A549 treated with AZD9567 at 1 μM for 4 hours (cell line): ENCODE measurements around the gene TMSB15B. TPM values are rescaled to one million over a fixed set of nuclear protein-coding genes. Genes with fewer than 3 reads are reported as not detected.

Experiments used
- total RNA-seq: library from RNA; stranded (reverse); fragments of 200-300 nt; extraction: Qiagen RNA extraction; gene quantifications from 5 replicates; pipeline ENCODE4 v1.2.3, GENCODE V29; 2022; ENCODE audit not compliant: insufficient read depth

The TMSB15B gene
- total RNA-seq, result 6.0 to 8.3 TPM (median 6.7 TPM) in 5 replicates

DNA sequence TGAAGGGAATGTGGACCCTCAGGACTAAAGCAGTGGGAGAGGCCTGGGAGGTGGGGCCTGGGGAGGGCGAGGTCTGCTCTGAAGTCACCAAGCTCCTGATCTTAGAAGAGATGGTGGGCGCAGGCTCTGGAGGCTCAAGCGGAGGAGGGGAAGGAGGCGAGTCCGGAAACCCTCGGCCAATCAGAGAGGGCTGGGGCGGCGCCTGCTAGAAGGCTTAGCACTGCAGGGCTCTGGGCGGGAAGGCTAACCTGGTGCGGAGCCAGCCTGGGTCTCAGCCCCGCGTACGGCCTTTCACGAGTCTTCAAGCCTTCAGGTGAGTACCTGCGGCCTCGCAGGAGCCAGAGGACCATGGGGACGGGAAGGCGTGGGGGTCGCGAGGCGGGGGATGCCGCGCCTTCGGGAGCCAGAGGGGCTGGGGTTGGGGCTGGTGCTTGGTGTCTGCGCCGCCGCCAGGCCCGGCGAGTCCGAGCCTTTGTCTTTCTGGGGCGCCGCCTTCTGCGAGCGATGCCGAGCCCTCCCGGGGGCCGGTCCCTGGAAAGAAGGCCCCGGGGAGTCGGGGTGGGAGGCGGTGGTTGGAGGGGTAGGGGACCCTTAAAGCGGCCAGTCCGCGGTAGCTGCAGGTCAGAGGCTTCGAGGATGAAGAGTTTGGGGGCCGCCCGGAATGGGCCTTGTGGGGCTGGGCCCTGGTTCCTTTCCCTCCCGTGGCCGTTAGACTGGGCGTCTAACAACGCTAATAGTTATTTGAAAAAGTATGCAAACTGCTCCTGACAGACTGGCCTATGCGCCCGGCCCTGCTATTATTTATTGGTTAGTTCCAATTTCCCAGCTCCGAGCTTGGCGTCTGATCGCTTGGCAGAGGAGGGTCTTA, at the start of gene TMSB15B:
Gene TMSB15B (plus strand): TSS at position 217 of the 868 bp plus-strand sequence.

DNA sequence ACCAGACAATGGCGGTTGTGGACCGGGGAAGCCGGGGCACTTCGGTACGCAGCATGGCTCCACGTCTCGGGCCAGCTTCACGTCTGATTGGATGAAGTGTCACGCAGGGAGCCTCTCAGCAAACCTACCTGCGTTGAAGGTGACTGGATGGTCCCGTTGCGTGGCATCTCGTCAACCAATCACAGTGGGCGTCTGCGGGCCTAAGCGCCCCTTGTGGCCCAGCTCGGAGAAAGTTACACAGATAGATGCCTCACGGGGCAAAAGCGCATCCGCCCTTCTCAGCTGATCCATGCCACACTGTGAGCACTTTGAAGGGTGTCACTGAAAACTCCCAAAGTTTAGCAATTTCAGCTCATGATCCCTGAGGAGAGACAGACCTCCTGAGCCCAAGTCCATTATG, 51.2 kb downstream of the TMSB15B start, which contains the start of gene H2BW1:
Gene H2BW1 (minus strand): TSS at position 103 of the 400 bp plus-strand sequence. CDS start 132 bp downstream, outside the sequence.

Other genes with a start within 250 kb of the TMSB15B start
- 0.06 TPM in 1 of 5 replicates, not detected in the others for gene PLP1, start 185.8 kb upstream of the TMSB15B start, total RNA-seq
- 0.02 to 0.05 TPM in 2 of 5 replicates, not detected in the others for gene RAB9B, start 130.4 kb upstream of the TMSB15B start, total RNA-seq
- not detected in 5 replicates for gene H2BW1, start 51.1 kb downstream of the TMSB15B start, total RNA-seq
- gene H2BW2, start 77.3 kb downstream of the TMSB15B start, total RNA-seq, result not detected in 5 replicates
- gene TMSB15C, start 113.6 kb downstream of the TMSB15B start, total RNA-seq, result 0.13 to 0.25 TPM (median 0.14 TPM) in 4 of 5 replicates, not detected in the other
- gene ZCCHC18, start 149.9 kb downstream of the TMSB15B start, total RNA-seq, result 0.05 to 0.20 TPM (median 0.13 TPM) in 4 of 5 replicates, not detected in the other
- 3.5 to 4.8 TPM (median 4.3 TPM) in 4 of 5 replicates, not detected in the other for gene SLC25A53, start 194.4 kb downstream of the TMSB15B start, total RNA-seq
- 13.3 to 21.3 TPM (median 19.3 TPM) in 5 replicates for gene FAM199X, start 203.8 kb downstream of the TMSB15B start, total RNA-seq